HL-60 (cell line): ENCODE results near the gene FAM118A.
A peak's percentile ranks its signal among the peaks of the same experiment; 100 is the strongest.

Source experiments
- DNase-seq, 2 experiments: peaks; one replicate each; pipeline ENCODE4 v3.0.0-alpha.2; 2010 to 2020; ENCODE audit warnings: low read depth in 1 of 2, low spot score in 1 of 2
- H3K27ac ChIP-seq: fragments of 250-450 bp; sonication (Bioruptor Pico); replicated peaks from 2 replicates; pipeline ENCODE4 v1.5.1; 2020; ENCODE audit warnings: mild to moderate bottlenecking, moderate library complexity
- H3K27me3 ChIP-seq: fragments of 250-450 bp; sonication (Bioruptor Pico); 2 replicates; pipeline ENCODE4 v1.5.1; 2021; ENCODE audit warnings: mild to moderate bottlenecking, moderate library complexity; ENCODE audit not compliant: insufficient read depth, poor library complexity, severe bottlenecking
- H3K4me3 ChIP-seq: replicated peaks from 2 replicates; pipeline ENCODE4 v1.5.1; 2011; ENCODE audit warnings: mild to moderate bottlenecking, control low read depth, low read length; ENCODE audit not compliant: insufficient read depth
- CTCF ChIP-seq: IDR thresholded peaks from one replicate; pipeline ENCODE4 v1.5.1; 2011; ENCODE audit warnings: low read length, control low read depth, inconsistent platforms; ENCODE audit not compliant: insufficient read depth
- GABPA ChIP-seq: IDR thresholded peaks from 2 replicates; pipeline ENCODE4 v1.6.1; 2012; ENCODE audit warnings: low read depth
- POLR2AphosphoS5 ChIP-seq: IDR thresholded peaks from 2 replicates; pipeline ENCODE4 v1.6.1; 2012; ENCODE audit warnings: low read depth
- REST ChIP-seq: IDR thresholded peaks from 2 replicates; pipeline ENCODE4 v1.6.1; 2012; ENCODE audit warnings: low read depth; ENCODE audit not compliant: insufficient replicate concordance
- SPI1 ChIP-seq: IDR thresholded peaks from 2 replicates; pipeline ENCODE4 v1.6.1; 2012; ENCODE audit warnings: low read depth, mild to moderate bottlenecking, borderline replicate concordance

The FAM118A gene

GRCh38 chr22:45318558-45319323 is 9.0 kb downstream of the FAM118A start:
- H3K27me3 ChIP-seq: no peaks in the 10 kb centered on the region
- 0 out of 2 replicates have a peak overlapping the region, but pooled peaks have one; percentile 2 for H3K4me3 ChIP-seq
- peak in 1 of 2 experiments; percentile 25 for DNase-seq
- TF ChIP-seq POLR2AphosphoS5 (no peak), CTCF (no peak), SPI1 (peak; percentile 46; the same call in 1 of the 2 replicates)
- H3K27ac ChIP-seq: peak overlapping the region; percentile 64

- Histone ChIP-seq H3K4me3 (no peak overlapping the region), H3K27ac (peak overlapping the region; percentile 64), H3K27me3 (no peaks in the 10 kb centered on the region)
- DNase-seq: no peak
- TF ChIP-seq REST (no peak), POLR2AphosphoS5 (no peak), GABPA (no peak), CTCF (no peak), SPI1 (no peak)
Observed at GRCh38 chr22:45319324-45319685, 9.6 kb downstream of the FAM118A start.

- no peak overlapping the region for H3K4me3 ChIP-seq
- H3K27me3 ChIP-seq: no peaks in the 10 kb centered on the region
- TF ChIP-seq GABPA: no peak
- TF ChIP-seq CTCF: no peak
- TF ChIP-seq SPI1: no peak
- no peak for TF ChIP-seq POLR2AphosphoS5
- no peak for TF ChIP-seq REST
- no peak overlapping the region for H3K27ac ChIP-seq
- no peak for DNase-seq
Observed at GRCh38 chr22:45320357-45320976, 10.7 kb downstream of the FAM118A start.
